OCI-LY7 (cell line): ENCODE data around the gene CRACDL. TPM values are rescaled to one million over a fixed set of nuclear protein-coding genes. Genes with fewer than 3 reads are reported as not detected.

Experiments
- BruUV-seq: library from RNA; stranded (reverse); fragments of 400-500 nt; replicated peaks from 2 replicates; lab custom pipeline; 2021; lab: Mats Ljungman, UMichigan
- CTCF ChIA-PET: fragments of 300-600 bp; sonication (Branson Sonifier 250); formaldehyde crosslinking; loops from one replicate; lab custom pipeline; 2022; ENCODE audit warnings: antibody characterized with exemption; ENCODE audit not compliant: unreplicated experiment; lab: Charles Lee
- POLR2A ChIA-PET: fragments of 300-600 bp; sonication (Branson Sonifier 250); formaldehyde crosslinking; loops from one replicate; lab custom pipeline; 2022; ENCODE audit warnings: antibody characterized with exemption; lab: Charles Lee
- DNase-seq: peaks from one replicate; pipeline ENCODE4 v3.0.0-alpha.2; 2015; ENCODE audit warnings: low spot score
- H2AFZ ChIP-seq: fragments of 200-600 bp; sonication (generic), shearing (Covaris generic); 2 replicates; pipeline ENCODE4 v1.6.1; 2014; ENCODE audit warnings: mild to moderate bottlenecking, antibody characterized with exemption, low read length, moderate library complexity
- H3K27ac ChIP-seq: fragments of 200-600 bp; sonication (generic); 2 replicates; pipeline ENCODE4 v1.5.1; 2014; ENCODE audit warnings: mixed run types, low read depth, mild to moderate bottlenecking, moderate library complexity, low read length, inconsistent platforms; ENCODE audit not compliant: poor library complexity, severe bottlenecking
- H3K36me3 ChIP-seq: fragments of 200-600 bp; sonication (generic); 2 replicates; pipeline ENCODE4 v1.6.1; 2014; ENCODE audit warnings: mild to moderate bottlenecking, antibody characterized with exemption, low read length, moderate library complexity, mixed read lengths; ENCODE audit not compliant: insufficient read depth
- H3K4me1 ChIP-seq: fragments of 200-600 bp; sonication (generic); 2 replicates; pipeline ENCODE4 v1.5.1; 2014; ENCODE audit warnings: mild to moderate bottlenecking, low read length; ENCODE audit not compliant: insufficient read depth, poor library complexity, severe bottlenecking
- H3K4me2 ChIP-seq: fragments of 200-600 bp; sonication (generic); 2 replicates; pipeline ENCODE4 v1.6.1; 2014; ENCODE audit warnings: mild to moderate bottlenecking, low read length
- H3K4me3 ChIP-seq: fragments of 200-600 bp; sonication (generic); 2 replicates; pipeline ENCODE4 v1.5.1; 2014; ENCODE audit warnings: mild to moderate bottlenecking, low read depth, low read length; ENCODE audit not compliant: poor library complexity, severe bottlenecking
- H3K79me2 ChIP-seq: fragments of 200-600 bp; sonication (generic); 2 replicates; pipeline ENCODE4 v1.6.1; 2016; ENCODE audit warnings: low read depth, mild to moderate bottlenecking, low read length, moderate library complexity, mixed read lengths; ENCODE audit not compliant: insufficient read depth
- H3K9me2 ChIP-seq: fragments of 200-600 bp; sonication (generic); 2 replicates; pipeline ENCODE4 v1.6.1; 2016; ENCODE audit warnings: mild to moderate bottlenecking, low read length, mixed read lengths; ENCODE audit not compliant: insufficient read depth
- H3K9me3 ChIP-seq: fragments of 200-600 bp; sonication (generic); 2 replicates; pipeline ENCODE4 v1.6.1; 2014; ENCODE audit warnings: mild to moderate bottlenecking, mixed run types, low read length, mixed read lengths
- H4K20me1 ChIP-seq: fragments of 200-600 bp; sonication (generic); 2 replicates; pipeline ENCODE4 v1.6.1; 2014; ENCODE audit warnings: mild to moderate bottlenecking, antibody characterized with exemption, low read length, moderate library complexity, mixed read lengths; ENCODE audit not compliant: insufficient read depth
- EZH2phosphoT487 ChIP-seq: fragments of 200-600 bp; sonication (generic); IDR thresholded peaks from 2 replicates; pipeline ENCODE4 v1.6.1; 2018; ENCODE audit warnings: low read depth, borderline replicate concordance, mild to moderate bottlenecking, mixed run types, antibody characterized with exemption, low read length, moderate library complexity, mixed read lengths
- intact Hi-C: fragments of 100-400 bp; cut with micrococcal nuclease; formaldehyde crosslinking; loops from one replicate; pipeline ENCODE4 v1.10.0; 2022; ENCODE audit not compliant: unreplicated experiment
- total RNA-seq, 2 experiments: library from RNA; depleted of rRNA in 1 of 2; stranded (reverse); fragments of >200 nt in 1 of 2; shearing (Covaris generic) in 1 of 2; gene quantifications; 2 replicates each; pipeline ENCODE4 v1.2.3, GENCODE V29; 2014 to 2022
- TF ChIP-seq, protein P1 (sequence below): fragments of 200-600 bp; sonication (generic); conservative IDR thresholded peaks from 2 replicates; pipeline ENCODE4 v1.5.1; 2014; ENCODE audit warnings: mild to moderate bottlenecking, antibody characterized with exemption, low read length, moderate library complexity, mixed read lengths

CRACDL gene
- total RNA-seq, 2 experiments from 2014 or later = 0.03 to 0.13 TPM

DNA sequence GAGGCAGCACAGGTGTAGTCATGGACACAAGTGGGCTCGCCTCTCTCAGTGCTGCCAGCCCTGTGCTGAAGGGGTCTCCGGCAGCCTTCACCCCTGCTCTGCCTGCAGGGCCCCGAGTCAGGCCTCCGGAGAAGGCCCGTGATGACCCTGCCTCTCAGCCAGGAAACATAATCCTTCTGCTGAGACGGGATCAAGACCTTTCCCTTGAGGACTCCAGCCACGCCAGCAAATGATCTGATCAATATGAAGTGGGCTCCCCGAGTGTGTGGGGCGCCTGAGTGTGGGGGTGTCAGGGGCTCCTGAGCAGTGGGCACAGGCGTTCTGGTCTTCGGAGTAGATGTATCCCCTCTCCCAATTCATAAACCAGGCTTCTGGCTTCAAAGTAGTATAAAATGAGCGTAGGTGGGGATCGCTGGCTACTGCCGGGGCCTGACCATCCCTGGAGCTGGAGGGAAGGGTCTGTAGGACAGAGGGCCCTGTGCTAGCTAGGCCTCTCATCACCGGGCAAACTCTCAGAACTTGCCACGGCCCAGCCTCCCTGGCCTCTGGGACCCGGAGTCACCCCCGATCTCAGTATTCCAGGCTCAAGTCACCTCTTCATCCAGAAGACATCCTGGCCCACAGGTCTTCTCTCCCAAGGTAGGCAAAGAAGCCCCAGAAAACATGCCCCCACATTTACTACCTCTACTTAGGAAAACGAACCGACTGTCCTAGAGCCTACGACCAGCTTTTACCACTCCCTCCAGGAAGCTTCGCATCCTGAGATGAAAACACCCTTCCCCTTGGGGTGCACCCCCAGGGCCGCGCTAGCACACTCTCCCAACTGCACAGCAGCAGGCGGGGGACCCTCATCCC lies 33.6 kb downstream of the CRACDL start:
- ChIA-PET CTCF (no interaction called here), POLR2A (no interaction called here)
- H3K27ac ChIP-seq = no peak overlapping the region
- H2AFZ ChIP-seq = no peak overlapping the region
- DNase-seq = no peak
- no peaks in the 10 kb centered on the region for H4K20me1 ChIP-seq
- H3K79me2 ChIP-seq = no peaks in the 10 kb centered on the region
- H3K4me1 ChIP-seq = peaks cover 3% of the 10 kb centered on the region
- intact Hi-C loops = no loop called here
- no TSS peak for BruUV-seq
- H3K9me2 ChIP-seq = no peaks in the 10 kb centered on the region
- TF ChIP-seq, protein P1, sequence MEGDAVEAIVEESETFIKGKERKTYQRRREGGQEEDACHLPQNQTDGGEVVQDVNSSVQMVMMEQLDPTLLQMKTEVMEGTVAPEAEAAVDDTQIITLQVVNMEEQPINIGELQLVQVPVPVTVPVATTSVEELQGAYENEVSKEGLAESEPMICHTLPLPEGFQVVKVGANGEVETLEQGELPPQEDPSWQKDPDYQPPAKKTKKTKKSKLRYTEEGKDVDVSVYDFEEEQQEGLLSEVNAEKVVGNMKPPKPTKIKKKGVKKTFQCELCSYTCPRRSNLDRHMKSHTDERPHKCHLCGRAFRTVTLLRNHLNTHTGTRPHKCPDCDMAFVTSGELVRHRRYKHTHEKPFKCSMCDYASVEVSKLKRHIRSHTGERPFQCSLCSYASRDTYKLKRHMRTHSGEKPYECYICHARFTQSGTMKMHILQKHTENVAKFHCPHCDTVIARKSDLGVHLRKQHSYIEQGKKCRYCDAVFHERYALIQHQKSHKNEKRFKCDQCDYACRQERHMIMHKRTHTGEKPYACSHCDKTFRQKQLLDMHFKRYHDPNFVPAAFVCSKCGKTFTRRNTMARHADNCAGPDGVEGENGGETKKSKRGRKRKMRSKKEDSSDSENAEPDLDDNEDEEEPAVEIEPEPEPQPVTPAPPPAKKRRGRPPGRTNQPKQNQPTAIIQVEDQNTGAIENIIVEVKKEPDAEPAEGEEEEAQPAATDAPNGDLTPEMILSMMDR = no peak
- TF ChIP-seq EZH2phosphoT487 = no peak
- no peak overlapping the region for H3K4me3 ChIP-seq
- H3K36me3 ChIP-seq = no peaks in the 10 kb centered on the region
- H3K4me2 ChIP-seq = no peak overlapping the region
- no peaks in the 10 kb centered on the region for H3K9me3 ChIP-seq

DNA sequence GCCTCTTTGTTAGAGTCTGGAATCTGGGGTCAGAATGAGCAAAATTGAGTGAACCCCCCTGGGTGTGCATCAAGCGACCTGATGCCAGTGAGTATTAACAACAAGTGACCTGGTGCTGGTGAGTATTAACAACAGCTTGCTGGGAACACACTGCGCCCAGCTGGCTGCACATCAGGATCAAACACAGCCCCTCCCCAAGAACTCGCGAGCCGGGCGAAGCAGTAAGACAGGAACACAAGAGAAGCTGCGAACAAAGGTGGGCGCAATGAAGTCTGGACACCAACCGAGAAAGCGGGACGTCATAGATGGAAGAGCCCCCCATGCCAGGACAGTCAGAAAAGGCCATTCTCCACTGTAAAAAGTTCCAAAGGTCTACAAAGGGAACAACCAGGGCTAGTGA lies 34.3 kb downstream of the CRACDL start:
- CTCF ChIA-PET = no interaction called here

More for the DNA sequence above, 34.3 kb downstream of the CRACDL start:
- Histone ChIP-seq H3K9me2 (no peaks in the 10 kb centered on the region), H3K36me3 (no peaks in the 10 kb centered on the region), H3K27ac (no peak overlapping the region), H3K79me2 (no peaks in the 10 kb centered on the region), H3K4me2 (no peak overlapping the region), H3K4me3 (no peak overlapping the region), H4K20me1 (no peaks in the 10 kb centered on the region), H3K9me3 (no peaks in the 10 kb centered on the region), H2AFZ (no peak overlapping the region), H3K4me1 (peaks cover under 1% of the 10 kb centered on the region)
- no peak for DNase-seq
- POLR2A ChIA-PET = no interaction called here
- BruUV-seq = no TSS peak
- intact Hi-C loops = no loop called here
- TF ChIP-seq, protein P1 = no peak
- no peak for TF ChIP-seq EZH2phosphoT487
